ENCODE measurements around the gene ZFP3. TPM values are rescaled to one million over a fixed set of nuclear protein-coding genes. Genes with fewer than 3 reads are reported as not detected.

Gene ZFP3
- total and polyA plus RNA-seq, 2 experiments from 2014 or later = 0.23 to 0.24 TPM

GRCh38 chr17:5096731-5097100 lies 18.4 kb downstream of the ZFP3 start:
- DNase-seq (ENCODE audit: low spot score) = no peak
- H3K4me3 ChIP-seq = peak overlapping the region; percentile 60
- H4K20me1 ChIP-seq (ENCODE audit: insufficient read depth, poor library complexity, severe bottlenecking) = no peaks in the 10 kb centered on the region
- 66% methylated on average over 7 of the region's 7 CpGs for WGBS (ENCODE audit: low lambda C conversion rate, missing lambda C conversion rate)
- H3K9me3 ChIP-seq (ENCODE audit: low read depth) = no peaks in the 10 kb centered on the region
- peak overlapping the region; percentile 86 for H2AFZ ChIP-seq
- no peak for TF ChIP-seq EZH2 (IDR thresholded peaks at IDR 0.05; ENCODE audit: borderline replicate concordance)
- no peak for TF ChIP-seq EZH2phosphoT487 (IDR thresholded peaks at IDR 0.05; ENCODE audit: low read depth, severe bottlenecking, unreplicated experiment)
- TF ChIP-seq CTCF (IDR thresholded peaks at IDR 0.05; ENCODE audit: poor library complexity) = no peak
- H3K9me2 ChIP-seq (replicated peaks; ENCODE audit: insufficient read depth) = no peaks in the 10 kb centered on the region
- no peaks in the 10 kb centered on the region for H3K36me3 ChIP-seq (replicated peaks; ENCODE audit: insufficient read depth, low read depth)
- no peaks in the 10 kb centered on the region for H3K79me2 ChIP-seq
- peak overlapping the region; percentile 79 for H3K4me2 ChIP-seq
- H3K4me1 ChIP-seq (ENCODE audit: insufficient read depth) = no peaks in the 10 kb centered on the region
- H3K27me3 ChIP-seq = no peaks in the 10 kb centered on the region
- no peak overlapping the region for H3K27ac ChIP-seq

- Histone ChIP-seq H3K9me3 (ENCODE audit: low read depth) (no peaks in the 10 kb centered on the region), H3K36me3 (replicated peaks; ENCODE audit: insufficient read depth, low read depth) (no peaks in the 10 kb centered on the region), H3K9me2 (replicated peaks; ENCODE audit: insufficient read depth) (no peaks in the 10 kb centered on the region), H4K20me1 (ENCODE audit: insufficient read depth, poor library complexity, severe bottlenecking) (no peaks in the 10 kb centered on the region), H3K4me1 (ENCODE audit: insufficient read depth) (no peaks in the 10 kb centered on the region), H3K4me2 (peak overlapping the region; percentile 79), H3K79me2 (no peaks in the 10 kb centered on the region), H2AFZ (peak overlapping the region; percentile 86), H3K4me3 (peak overlapping the region; percentile 60), H3K27ac (peak overlapping the region; percentile 37), H3K27me3 (no peaks in the 10 kb centered on the region)
- 19% methylated on average over 61 of the region's 63 CpGs for WGBS (ENCODE audit: low lambda C conversion rate, missing lambda C conversion rate)
- peak; percentile 62 for DNase-seq (ENCODE audit: low spot score)
- TF ChIP-seq EZH2 (IDR thresholded peaks at IDR 0.05; ENCODE audit: borderline replicate concordance) (no peak), CTCF (IDR thresholded peaks at IDR 0.05; ENCODE audit: poor library complexity) (no peak), EZH2phosphoT487 (IDR thresholded peaks at IDR 0.05; ENCODE audit: low read depth, severe bottlenecking, unreplicated experiment) (no peak)
Measured at GRCh38 chr17:5097101-5097834, 19.0 kb downstream of the ZFP3 start.

GRCh38 chr17:5099271-5099670 lies 21.0 kb downstream of the ZFP3 start:
- H3K4me2 ChIP-seq = no peak overlapping the region
- no peaks in the 10 kb centered on the region for H3K9me2 ChIP-seq (replicated peaks; ENCODE audit: insufficient read depth)
- H2AFZ ChIP-seq = no peak overlapping the region
- no peak overlapping the region for H3K27ac ChIP-seq
- no peaks in the 10 kb centered on the region for H3K9me3 ChIP-seq (ENCODE audit: low read depth)
- H3K36me3 ChIP-seq (replicated peaks; ENCODE audit: insufficient read depth, low read depth) = no peaks in the 10 kb centered on the region
- no peaks in the 10 kb centered on the region for H3K27me3 ChIP-seq
- H3K79me2 ChIP-seq = no peaks in the 10 kb centered on the region
- H4K20me1 ChIP-seq (ENCODE audit: insufficient read depth, poor library complexity, severe bottlenecking) = no peaks in the 10 kb centered on the region
- no peaks in the 10 kb centered on the region for H3K4me1 ChIP-seq (ENCODE audit: insufficient read depth)
- no peak overlapping the region for H3K4me3 ChIP-seq
- TF ChIP-seq EZH2 (IDR thresholded peaks at IDR 0.05; ENCODE audit: borderline replicate concordance) (no peak), EZH2phosphoT487 (IDR thresholded peaks at IDR 0.05; ENCODE audit: low read depth, severe bottlenecking, unreplicated experiment) (no peak), CTCF (IDR thresholded peaks at IDR 0.05; ENCODE audit: poor library complexity) (no peak)
- no peak for DNase-seq (ENCODE audit: low spot score)
- 90% methylated on average over 5 of the region's 5 CpGs for WGBS (ENCODE audit: low lambda C conversion rate, missing lambda C conversion rate)

All from hepatocyte (in vitro differentiated cells).